Keratinocyte (primary cell): ENCODE data around the gene OBI1. TPM values are rescaled to one million over a fixed set of nuclear protein-coding genes. Genes with fewer than 3 reads are reported as not detected.
"Not testable (repeated sequence)": the region's sequence is repeated elsewhere in the genome, so short reads cannot be mapped to it uniquely, and the experiment has no call there.

Source experiments
- DNase-seq: peaks from one replicate; pipeline ENCODE4 v3.0.0-alpha.2; 2011; ENCODE audit warnings: low read depth, missing footprints, low spot score
- FAIRE-seq: peaks from 2 replicates; lab custom pipeline; 2011; peaks lifted over from hg19 to GRCh38; lab: Jason Lieb, UNC
- H2AFZ ChIP-seq: 2 replicates; pipeline ENCODE4 v1.6.0; 2012; ENCODE audit warnings: low read length, control low read depth, inconsistent platforms; ENCODE audit not compliant: control insufficient read depth
- H3K27ac ChIP-seq: 2 replicates; pipeline ENCODE4 v1.5.1; 2011; ENCODE audit warnings: low read length; ENCODE audit not compliant: control insufficient read depth, insufficient read depth
- H3K27me3 ChIP-seq: 3 replicates; pipeline ENCODE4 v1.6.0; 2011; ENCODE audit warnings: low read length; ENCODE audit not compliant: control insufficient read depth, insufficient read depth; ENCODE audit errors: extremely low read depth
- H3K36me3 ChIP-seq, 2 experiments: 2 replicates in 1 of 2; 3 replicates in 1 of 2; pipeline ENCODE4 v1.5.1; 2011; ENCODE audit warnings: low read length in 2 of 2, mild to moderate bottlenecking in 1 of 2; ENCODE audit not compliant: control insufficient read depth in 2 of 2, insufficient read depth in 2 of 2; ENCODE audit errors: extremely low read depth in 1 of 2
- H3K4me1 ChIP-seq: 3 replicates; pipeline ENCODE4 v1.5.1; 2011; ENCODE audit warnings: low read length; ENCODE audit not compliant: control insufficient read depth, insufficient read depth; ENCODE audit errors: extremely low read depth
- H3K4me2 ChIP-seq: 3 replicates; pipeline ENCODE4 v1.6.0; 2011; ENCODE audit warnings: low read depth, low read length; ENCODE audit not compliant: control insufficient read depth, insufficient read depth; ENCODE audit errors: extremely low read depth
- H3K4me3 ChIP-seq, 3 experiments: fragments of 200-600 bp in 1 of 3; sonication (generic) in 1 of 3; 2 replicates in 2 of 3; 3 replicates in 1 of 3; pipeline ENCODE4 v1.5.1; 2011 to 2016; ENCODE audit warnings: low read length in 3 of 3, mild to moderate bottlenecking in 3 of 3, control low read depth in 2 of 3, inconsistent platforms in 1 of 3, low read depth in 1 of 3, mixed read lengths in 1 of 3, mixed run types in 1 of 3, moderate library complexity in 1 of 3; ENCODE audit not compliant: control insufficient read depth in 2 of 3, insufficient read depth in 2 of 3; ENCODE audit errors: extremely low read depth in 1 of 3
- H3K79me2 ChIP-seq: 2 replicates; pipeline ENCODE4 v1.6.0; 2012; ENCODE audit warnings: low read length; ENCODE audit not compliant: control insufficient read depth, insufficient read depth
- H3K9ac ChIP-seq: 3 replicates; pipeline ENCODE4 v1.6.0; 2011; ENCODE audit warnings: low read length; ENCODE audit not compliant: control insufficient read depth, insufficient read depth; ENCODE audit errors: extremely low read depth
- H3K9me1 ChIP-seq: 3 replicates; pipeline ENCODE4 v1.6.0; 2011; ENCODE audit warnings: low read length; ENCODE audit not compliant: control insufficient read depth, insufficient read depth; ENCODE audit errors: extremely low read depth
- H3K9me3 ChIP-seq: 2 replicates; pipeline ENCODE4 v1.5.1; 2012; ENCODE audit warnings: low read depth, low read length; ENCODE audit not compliant: control insufficient read depth
- H4K20me1 ChIP-seq: 3 replicates; pipeline ENCODE4 v1.6.0; 2011; ENCODE audit warnings: low read length; ENCODE audit not compliant: control insufficient read depth, insufficient read depth; ENCODE audit errors: extremely low read depth
- CTCF ChIP-seq, 3 experiments: IDR thresholded peaks in 1 of 3; conservative IDR thresholded peaks in 1 of 3; optimal IDR thresholded peaks in 1 of 3; 2 replicates in 2 of 3; 3 replicates in 1 of 3; pipeline versions ENCODE3 to v1.5.1; 2011; ENCODE audit warnings: low read length in 3 of 3, mild to moderate bottlenecking in 3 of 3, moderate library complexity in 2 of 3, control low read depth in 1 of 3, inconsistent platforms in 1 of 3; ENCODE audit not compliant: insufficient read depth in 2 of 3; ENCODE audit errors: extremely low read depth in 1 of 3
- EZH2 ChIP-seq: IDR thresholded peaks from one replicate; pipeline ENCODE4 v1.6.1; 2012; ENCODE audit warnings: inconsistent platforms, mild to moderate bottlenecking, low read length, moderate library complexity
- dilution Hi-C: fragments of 300-500 bp; cut with MboI; formaldehyde crosslinking; loops from one replicate; pipeline ENCODE4 v1.7.0; 2020; ENCODE audit warnings: low sequenced_read_pairs; ENCODE audit not compliant: extremely low pct_ligation_motif_present
- polyA plus RNA-seq, 5 experiments: library from polyadenylated mRNA; depleted of rRNA in 3 of 5; stranded (reverse) in 3 of 5; stranded (forward) in 1 of 5; unstranded in 1 of 5; fragments of >200 nt; gene quantifications; 1 replicate in 1 of 5; 2 replicates in 3 of 5; 3 replicates in 1 of 5; pipeline versions ENCODE4 v1.2.1 to v1.2.3, GENCODE V29; 2011 to 2012; ENCODE audit warnings: missing spikeins in 2 of 5, low read depth in 1 of 5, low replicate concordance in 1 of 5

Gene OBI1
- polyA plus RNA-seq, 1 donor (not counting 4 experiments of a cell fraction or from before 2014, with no cell fraction given) = 14.4 TPM

- dilution Hi-C loops = no loop called here
- TF ChIP-seq EZH2 (no peak), CTCF (optimal IDR thresholded peaks at IDR 0.05 in 1 of 3, IDR thresholded peaks at IDR 0.05 in 1 of 3, conservative IDR thresholded peaks at IDR 0.05 in 1 of 3; ENCODE audit: extremely low read depth in 1 of 3, insufficient read depth in 2 of 3, low read length in 3 of 3) (no peak)
- no peak for FAIRE-seq
- Histone ChIP-seq H3K79me2 (peaks cover 92% of the 10 kb centered on the region), H3K9me1 (no peaks in the 10 kb centered on the region), H3K9ac (no peak overlapping the region), H3K4me3 (no peak overlapping the region), H4K20me1 (peaks cover 3% of the 10 kb centered on the region), H3K4me1 (no peaks in the 10 kb centered on the region), H3K9me3 (no peaks in the 10 kb centered on the region), H3K36me3 (no peaks in the 10 kb centered on the region), H2AFZ (no peak overlapping the region), H3K27me3 (no peaks in the 10 kb centered on the region), H3K4me2 (no peak overlapping the region), H3K27ac (no peak overlapping the region)
- no peak for DNase-seq
These were observed 8.8 kb downstream of the OBI1 start for GRCh38 chr13:78649997-78650716.

DNA sequence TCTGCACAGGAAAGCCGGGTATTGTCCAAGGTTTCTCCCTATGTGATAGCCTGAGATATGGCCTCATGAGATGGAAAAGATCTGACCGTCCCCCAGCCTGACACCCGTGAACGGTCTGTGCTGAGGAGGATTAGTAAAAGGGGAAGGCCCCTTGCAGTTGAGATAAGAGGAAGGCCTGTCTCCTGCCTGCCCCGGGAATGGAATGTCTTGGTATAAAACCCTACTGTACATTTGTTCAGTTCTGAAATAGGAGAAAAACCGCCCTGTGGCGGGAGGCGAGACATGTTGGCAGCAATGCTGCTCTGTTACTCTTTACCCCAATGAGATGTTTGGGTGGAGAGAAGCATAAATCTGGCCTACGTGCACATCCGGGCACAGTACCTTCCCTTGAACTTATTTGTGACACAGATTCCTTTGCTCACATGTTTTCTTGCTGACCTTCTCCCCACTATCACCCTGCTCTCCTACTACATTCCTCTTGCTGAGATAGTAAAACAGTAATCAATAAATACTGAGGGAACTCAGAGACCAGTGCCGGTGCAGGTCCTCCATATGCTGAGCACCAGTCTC, 11.8 kb downstream of the OBI1 start:
- H3K9me1 ChIP-seq, H2AFZ ChIP-seq, H3K4me2 ChIP-seq, DNase-seq, H3K27me3 ChIP-seq, H3K4me1 ChIP-seq, H3K4me3 ChIP-seq, H3K36me3 ChIP-seq, H3K27ac ChIP-seq, dilution Hi-C loops, H3K9me3 ChIP-seq, FAIRE-seq, H3K9ac ChIP-seq, H4K20me1 ChIP-seq: not testable (repeated sequence)
- H3K79me2 ChIP-seq = peaks cover 72% of the 10 kb centered on the region
